Upper lobe of left lung (tissue), 6 donors: Measurements from ENCODE around the gene METAP1. TPM values are rescaled to one million over a fixed set of nuclear protein-coding genes. Genes with fewer than 3 reads are reported as not detected.
"Not testable (repeated sequence)": the region's sequence is repeated elsewhere in the genome, so short reads cannot be mapped to it uniquely, and the experiment has no call there.

Experiments
- ATAC-seq, 2 donors: fragments of 200-7000 bp; cut with Tn5 transposase; one replicate each; pipeline ENCODE4 v1.9.1; 2022; ENCODE audit warnings: mild to moderate bottlenecking in 2 of 2, moderate library complexity in 2 of 2; ENCODE audit not compliant: low FRiP score in 2 of 2
- DNase-seq, 2 donors: peaks; one replicate each; pipeline ENCODE4 v3.0.0-alpha.2; 2019 to 2020
- H3K27ac ChIP-seq, 4 donors: fragments of 200-600 bp; sonication (generic); one replicate each; pipeline ENCODE4 v1.5.1; 2016 to 2019
- H3K27me3 ChIP-seq, 4 donors: fragments of 200-600 bp; sonication (generic); one replicate each; pipeline ENCODE4 v1.5.1; 2017 to 2019
- H3K36me3 ChIP-seq, 4 donors: fragments of 200-600 bp; sonication (generic); one replicate each; pipeline ENCODE4 v1.5.1; 2016 to 2019
- H3K4me1 ChIP-seq, 4 donors: fragments of 200-600 bp; sonication (generic); one replicate each; pipeline ENCODE4 v1.5.1; 2018 to 2019
- H3K4me3 ChIP-seq, 4 donors: fragments of 200-600 bp; sonication (generic); one replicate each; pipeline ENCODE4 v1.5.1; 2017 to 2019; ENCODE audit warnings: mild to moderate bottlenecking in 2 of 4, moderate library complexity in 1 of 4
- H3K9me3 ChIP-seq, 4 donors: fragments of 200-600 bp; sonication (generic); one replicate each; pipeline ENCODE4 v1.5.1; 2018 to 2019
- EP300 ChIP-seq, 4 donors: sonication (generic); formaldehyde crosslinking; IDR thresholded peaks; one replicate each; pipeline ENCODE4 v1.5.1; 2017; ENCODE audit warnings: antibody characterized with exemption in 4 of 4, control low read depth in 2 of 4
- POLR2A ChIP-seq, 4 donors: fragments of 450-650 bp; IDR thresholded peaks; one replicate each; pipeline ENCODE4 v1.5.1; 2016 to 2017; ENCODE audit warnings: antibody characterized with exemption in 4 of 4, mild to moderate bottlenecking in 2 of 4
- POLR2AphosphoS5 ChIP-seq, 2 donors: sonication (generic); formaldehyde crosslinking; IDR thresholded peaks; one replicate each; pipeline ENCODE4 v1.5.1; 2017; ENCODE audit warnings: antibody characterized with exemption in 2 of 2
- WGBS, 2 donors: methylation state at CpG; one replicate each; pipeline ENCODE4 v1.1.5; 2017 to 2018; 5-methylcytosine and 5-hydroxymethylcytosine counted together
- total RNA-seq, 6 donors: library from RNA; depleted of rRNA in 4 of 6; stranded (reverse); fragments of >200 nt in 4 of 6; gene quantifications; one replicate each; pipeline versions ENCODE4 v1.1.0 to v1.2.1, GENCODE V29; 2016 to 2021
- TF ChIP-seq, protein P1 (sequence below), 6 experiments: fragments of 450-650 bp in 4 of 6; fragments of 200-600 bp in 2 of 6; sonication (generic) in 2 of 6; IDR thresholded peaks; one replicate each; pipeline ENCODE4 v1.5.1; 2016 to 2019; ENCODE audit warnings: antibody characterized with exemption in 6 of 6
- donor health status: DM: no; HTN: no; CAD: no; lungs with moderate emphysema.
- donor health status: DM: no; HTN: yes; CAD: no; lungs with severe emphysema.

The METAP1 gene
- total RNA-seq, 6 donors from 2014 or later: 16.8 to 46.1 (median 32.0) TPM

GRCh38 chr4:99058228-99058627, 62.7 kb downstream of the METAP1 start:
- 89 to 95% methylated on average over 2 of the region's 2 CpGs for WGBS, 2 donors
- Histone ChIP-seq H3K27ac (no peak overlapping the region), H3K4me1 (peaks cover 3 to 8% (median 7%) of the 10 kb centered on the region in 4 donors), H3K36me3 (peaks cover 0 to 22% (median 11%) of the 10 kb centered on the region in 4 donors), H3K27me3 (no peaks in the 10 kb centered on the region), H3K4me3 (no peak overlapping the region), H3K9me3 (no peaks in the 10 kb centered on the region)
- no peak for TF ChIP-seq EP300 (IDR thresholded peaks at IDR 0.05)
- no peak for TF ChIP-seq POLR2A (IDR thresholded peaks at IDR 0.05)
- TF ChIP-seq, protein P1, sequence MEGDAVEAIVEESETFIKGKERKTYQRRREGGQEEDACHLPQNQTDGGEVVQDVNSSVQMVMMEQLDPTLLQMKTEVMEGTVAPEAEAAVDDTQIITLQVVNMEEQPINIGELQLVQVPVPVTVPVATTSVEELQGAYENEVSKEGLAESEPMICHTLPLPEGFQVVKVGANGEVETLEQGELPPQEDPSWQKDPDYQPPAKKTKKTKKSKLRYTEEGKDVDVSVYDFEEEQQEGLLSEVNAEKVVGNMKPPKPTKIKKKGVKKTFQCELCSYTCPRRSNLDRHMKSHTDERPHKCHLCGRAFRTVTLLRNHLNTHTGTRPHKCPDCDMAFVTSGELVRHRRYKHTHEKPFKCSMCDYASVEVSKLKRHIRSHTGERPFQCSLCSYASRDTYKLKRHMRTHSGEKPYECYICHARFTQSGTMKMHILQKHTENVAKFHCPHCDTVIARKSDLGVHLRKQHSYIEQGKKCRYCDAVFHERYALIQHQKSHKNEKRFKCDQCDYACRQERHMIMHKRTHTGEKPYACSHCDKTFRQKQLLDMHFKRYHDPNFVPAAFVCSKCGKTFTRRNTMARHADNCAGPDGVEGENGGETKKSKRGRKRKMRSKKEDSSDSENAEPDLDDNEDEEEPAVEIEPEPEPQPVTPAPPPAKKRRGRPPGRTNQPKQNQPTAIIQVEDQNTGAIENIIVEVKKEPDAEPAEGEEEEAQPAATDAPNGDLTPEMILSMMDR (IDR thresholded peaks at IDR 0.05): no peak
- no peak for TF ChIP-seq POLR2AphosphoS5 (IDR thresholded peaks at IDR 0.05)
- no peak for ATAC-seq
- no peak for DNase-seq

DNA sequence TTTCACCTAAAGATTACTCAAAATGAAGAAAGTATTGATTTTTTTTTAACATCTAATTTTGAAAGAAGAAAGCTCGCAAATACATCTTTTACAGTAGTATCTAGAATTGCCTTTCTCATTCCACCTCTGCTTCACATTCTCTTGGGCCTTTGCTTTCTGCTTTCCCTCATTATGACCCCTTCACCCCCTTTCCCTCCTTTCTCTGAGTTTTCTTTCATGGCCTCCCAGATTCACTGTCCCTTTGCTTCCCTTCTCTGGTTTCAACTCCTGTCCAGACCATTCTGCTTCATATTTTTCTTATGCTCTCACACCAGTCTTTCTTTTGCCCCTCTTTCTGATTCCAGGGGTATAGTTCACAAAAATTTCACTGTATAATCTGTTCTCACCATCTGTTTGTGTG, 64.0 kb downstream of the METAP1 start:
- DNase-seq (no peak), ATAC-seq (no peak)
- no peaks in the 10 kb centered on the region for H3K27me3 ChIP-seq
- H3K36me3 ChIP-seq: peaks cover 0 to 20% (median 11%) of the 10 kb centered on the region in 4 donors
- TF ChIP-seq POLR2A (IDR thresholded peaks at IDR 0.05): no peak
- H3K27ac ChIP-seq: no peak overlapping the region
- H3K9me3 ChIP-seq: no peaks in the 10 kb centered on the region
- H3K4me3 ChIP-seq: no peak overlapping the region
- WGBS, 2 donors: 94 to 100% methylated on average over 1 of the region's 1 CpG
- H3K4me1 ChIP-seq: peaks cover 3 to 8% (median 7%) of the 10 kb centered on the region in 4 donors

GRCh38 chr4:99061048-99061700, 65.7 kb downstream of the METAP1 start:
- H3K4me3 ChIP-seq: no peak overlapping the region
- ATAC-seq (no peak), DNase-seq (no peak)
- TF ChIP-seq POLR2AphosphoS5 (IDR thresholded peaks at IDR 0.05) (no peak), POLR2A (IDR thresholded peaks at IDR 0.05) (no peak), EP300 (IDR thresholded peaks at IDR 0.05) (no peak)
- TF ChIP-seq, protein P1 (IDR thresholded peaks at IDR 0.05): no peak
- WGBS, 2 donors: 90 to 91% methylated on average over 8 of the region's 8 CpGs
- no peak overlapping the region for H3K27ac ChIP-seq
- no peaks in the 10 kb centered on the region for H3K9me3 ChIP-seq
- no peaks in the 10 kb centered on the region for H3K27me3 ChIP-seq
- peaks cover 0 to 4% (median 1%) of the 10 kb centered on the region in 4 donors for H3K4me1 ChIP-seq
- peaks cover 0 to 23% (median 11%) of the 10 kb centered on the region in 4 donors for H3K36me3 ChIP-seq

- no peak for DNase-seq
- TF ChIP-seq POLR2AphosphoS5 (IDR thresholded peaks at IDR 0.05) (no peak), POLR2A (IDR thresholded peaks at IDR 0.05) (no peak), EP300 (IDR thresholded peaks at IDR 0.05) (no peak)
- TF ChIP-seq, protein P1 (IDR thresholded peaks at IDR 0.05): no peak
- Histone ChIP-seq H3K36me3 (peaks cover 0 to 27% (median 11%) of the 10 kb centered on the region in 4 donors), H3K27ac (no peak overlapping the region), H3K9me3 (no peaks in the 10 kb centered on the region), H3K4me1 (peaks cover 0 to 4% (median 1%) of the 10 kb centered on the region in 4 donors), H3K4me3 (no peak overlapping the region), H3K27me3 (no peaks in the 10 kb centered on the region)
- 63 to 75% methylated on average over 4 of the region's 4 CpGs for whole genome bisulfite sequencing, 2 donors
- ATAC-seq: no peak
These were observed 66.6 kb downstream of the METAP1 start for GRCh38 chr4:99062120-99062519.

- not testable (repeated sequence) for H3K4me1 ChIP-seq, H3K27me3 ChIP-seq, H3K27ac ChIP-seq, ATAC-seq, DNase-seq, H3K4me3 ChIP-seq, H3K9me3 ChIP-seq
- peaks cover 0 to 49% (median 3%) of the 10 kb centered on the region in 4 donors for H3K36me3 ChIP-seq
- 100% methylated on average over 2 of the region's 2 CpGs for WGBS, 2 donors
These were observed 70.0 kb downstream of the METAP1 start for GRCh38 chr4:99065521-99065920.

- TF ChIP-seq EP300 (IDR thresholded peaks at IDR 0.05): no peak
- TF ChIP-seq, protein P1 (IDR thresholded peaks at IDR 0.05): no peak
- no peak for TF ChIP-seq POLR2A (IDR thresholded peaks at IDR 0.05)
- TF ChIP-seq POLR2AphosphoS5 (IDR thresholded peaks at IDR 0.05): no peak
- no peak overlapping the region for H3K4me3 ChIP-seq
- peaks cover 0 to 61% (median 12%) of the 10 kb centered on the region in 4 donors for H3K36me3 ChIP-seq
- H3K27ac ChIP-seq: no peak overlapping the region
- H3K4me1 ChIP-seq: no peaks in the 10 kb centered on the region
- H3K27me3 ChIP-seq: no peaks in the 10 kb centered on the region
- 69 to 80% methylated on average over 1 of the region's 1 CpG for WGBS, 2 donors
- no peak for ATAC-seq
- H3K9me3 ChIP-seq: no peaks in the 10 kb centered on the region
- DNase-seq: no peak
These were observed 72.1 kb downstream of the METAP1 start for GRCh38 chr4:99067617-99068016.
